LNCaP clone FGC (cell line): ENCODE data around the gene DUSP12.

Experiments
- DNase-seq: peaks from one replicate; pipeline ENCODE4 v3.0.0-alpha.2; 2011; ENCODE audit warnings: low read depth
- H3K4me3 ChIP-seq: 2 replicates; pipeline ENCODE4 v1.5.1; 2011; ENCODE audit warnings: mild to moderate bottlenecking, low read depth, low read length, control low read depth
- TF ChIP-seq, protein P1 (sequence below): IDR thresholded peaks from 2 replicates; pipeline ENCODE4 v1.5.1; 2012; ENCODE audit warnings: mild to moderate bottlenecking; ENCODE audit not compliant: control insufficient read depth, insufficient read depth; ENCODE audit errors: extremely low read depth

DUSP12 gene

GRCh38 chr1:161781995-161782394 is 32.4 kb downstream of the DUSP12 start:
- DNase-seq, result no peak
- no peak overlapping the region for H3K4me3 ChIP-seq
- TF ChIP-seq, protein P1, sequence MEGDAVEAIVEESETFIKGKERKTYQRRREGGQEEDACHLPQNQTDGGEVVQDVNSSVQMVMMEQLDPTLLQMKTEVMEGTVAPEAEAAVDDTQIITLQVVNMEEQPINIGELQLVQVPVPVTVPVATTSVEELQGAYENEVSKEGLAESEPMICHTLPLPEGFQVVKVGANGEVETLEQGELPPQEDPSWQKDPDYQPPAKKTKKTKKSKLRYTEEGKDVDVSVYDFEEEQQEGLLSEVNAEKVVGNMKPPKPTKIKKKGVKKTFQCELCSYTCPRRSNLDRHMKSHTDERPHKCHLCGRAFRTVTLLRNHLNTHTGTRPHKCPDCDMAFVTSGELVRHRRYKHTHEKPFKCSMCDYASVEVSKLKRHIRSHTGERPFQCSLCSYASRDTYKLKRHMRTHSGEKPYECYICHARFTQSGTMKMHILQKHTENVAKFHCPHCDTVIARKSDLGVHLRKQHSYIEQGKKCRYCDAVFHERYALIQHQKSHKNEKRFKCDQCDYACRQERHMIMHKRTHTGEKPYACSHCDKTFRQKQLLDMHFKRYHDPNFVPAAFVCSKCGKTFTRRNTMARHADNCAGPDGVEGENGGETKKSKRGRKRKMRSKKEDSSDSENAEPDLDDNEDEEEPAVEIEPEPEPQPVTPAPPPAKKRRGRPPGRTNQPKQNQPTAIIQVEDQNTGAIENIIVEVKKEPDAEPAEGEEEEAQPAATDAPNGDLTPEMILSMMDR, result no peak

GRCh38 chr1:161782886-161783285 is 33.3 kb downstream of the DUSP12 start:
- no peak for DNase-seq
- H3K4me3 ChIP-seq, result no peak overlapping the region
- TF ChIP-seq, protein P1, result no peak

DNA sequence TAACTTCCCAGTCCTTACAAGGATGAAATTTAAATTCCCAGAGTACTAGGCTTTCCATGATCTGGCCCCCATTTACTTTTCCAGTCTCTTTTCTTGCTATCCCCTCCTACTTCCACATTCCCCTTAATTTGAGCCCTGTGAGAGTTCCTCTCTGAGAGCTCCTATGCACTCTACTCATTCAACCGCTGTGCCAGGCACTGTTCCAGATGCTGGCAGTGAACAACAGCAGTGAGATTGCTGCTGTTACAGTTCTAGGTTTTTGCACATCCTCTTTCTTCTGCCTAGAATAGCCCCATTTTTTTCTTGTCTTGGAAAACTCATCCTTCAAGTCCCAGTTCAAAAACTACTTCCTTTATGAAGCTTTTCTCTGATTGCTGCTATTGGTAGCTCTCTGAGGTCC is 35.4 kb downstream of the DUSP12 start:
- no peak overlapping the region for H3K4me3 ChIP-seq
- DNase-seq, result no peak
- TF ChIP-seq, protein P1, result no peak

- TF ChIP-seq, protein P1, result no peak
- H3K4me3 ChIP-seq, result no peak overlapping the region
- DNase-seq, result no peak
Measured at GRCh38 chr1:161787355-161787754, 37.8 kb downstream of the DUSP12 start.

DNA sequence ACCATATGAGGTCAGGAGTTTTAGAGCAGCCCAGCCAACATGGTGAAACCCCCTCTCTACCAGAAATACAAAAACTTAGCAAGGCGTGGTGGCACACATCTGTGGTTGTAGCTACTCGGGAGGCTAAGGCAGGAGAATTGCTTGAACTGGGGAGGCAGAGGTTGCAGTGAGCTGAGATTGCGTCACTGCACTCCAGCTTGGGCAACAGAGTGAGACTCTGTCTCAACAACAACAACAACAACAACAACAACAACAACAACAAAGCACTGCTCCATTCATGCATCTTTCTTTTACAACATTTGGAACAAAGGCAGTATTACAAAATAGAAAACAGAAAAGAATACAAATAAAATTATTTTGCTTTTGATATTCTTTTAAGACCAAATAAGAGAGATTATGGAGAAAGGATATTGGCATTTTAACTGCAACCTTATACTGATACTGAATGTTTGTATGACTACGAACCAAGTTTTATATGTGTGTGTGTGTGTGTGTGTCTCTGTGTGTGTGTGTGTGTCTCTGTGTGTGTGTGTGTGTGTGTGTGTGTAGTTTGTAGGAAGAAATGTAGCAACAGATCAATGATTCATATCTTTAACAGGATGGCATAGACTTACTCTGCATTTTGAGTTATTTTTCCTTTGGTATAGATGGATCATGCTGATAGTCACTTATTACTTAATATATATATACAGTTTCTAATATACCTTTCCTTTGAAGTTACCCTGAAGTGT is 41.2 kb downstream of the DUSP12 start:
- TF ChIP-seq, protein P1, result no peak
- DNase-seq, result no peak
- H3K4me3 ChIP-seq, result no peak overlapping the region

DNA sequence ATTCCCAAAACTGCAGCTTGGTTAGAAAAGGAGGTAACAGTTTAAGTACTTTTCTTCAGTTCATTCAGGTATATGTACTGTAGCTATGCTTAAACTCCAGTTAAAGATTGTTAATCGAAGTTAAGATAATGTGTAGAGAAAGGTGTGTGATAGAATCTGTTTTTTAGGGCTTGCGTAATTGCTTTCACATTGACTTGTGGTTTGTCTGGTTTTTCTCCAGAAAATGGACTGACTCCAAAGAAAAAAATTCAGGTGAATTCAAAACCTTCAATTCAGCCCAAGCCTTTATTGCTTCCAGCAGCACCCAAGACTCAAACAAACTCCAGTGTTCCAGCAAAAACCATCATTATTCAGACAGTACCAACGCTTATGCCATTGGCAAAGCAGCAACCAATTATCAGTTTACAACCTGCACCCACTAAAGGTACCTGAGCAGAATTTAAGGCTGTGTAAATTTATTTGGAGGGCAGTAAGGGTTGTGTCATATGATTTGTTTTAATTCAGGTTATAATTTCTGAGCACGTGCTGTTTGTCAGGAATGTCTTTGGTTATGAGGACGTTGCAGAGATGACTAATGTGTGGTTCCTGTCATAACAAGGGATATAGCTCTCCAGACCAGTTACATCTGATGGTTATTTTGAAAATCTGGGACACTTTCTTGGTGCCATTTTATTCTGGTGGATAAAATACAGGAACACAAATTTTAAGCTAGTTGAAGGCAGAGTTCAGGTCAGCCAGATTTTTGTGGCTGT is 42.5 kb downstream of the DUSP12 start:
- H3K4me3 ChIP-seq, result no peak overlapping the region
- TF ChIP-seq, protein P1, result no peak
- no peak for DNase-seq
